Upper lobe of left lung (tissue), 6 donors: Measurements from ENCODE around the gene LMOD1. TPM values are rescaled to one million over a fixed set of nuclear protein-coding genes. Genes with fewer than 3 reads are reported as not detected.

Experiments used
- ATAC-seq, 2 donors: fragments of 200-7000 bp; cut with Tn5 transposase; one replicate each; pipeline ENCODE4 v1.9.1; 2022; ENCODE audit warnings: mild to moderate bottlenecking in 2 of 2, moderate library complexity in 2 of 2; ENCODE audit not compliant: low FRiP score in 2 of 2
- DNase-seq, 2 donors: peaks; one replicate each; pipeline ENCODE4 v3.0.0-alpha.2; 2019 to 2020
- H3K27ac ChIP-seq, 4 donors: fragments of 200-600 bp; sonication (generic); one replicate each; pipeline ENCODE4 v1.5.1; 2016 to 2019
- H3K27me3 ChIP-seq, 4 donors: fragments of 200-600 bp; sonication (generic); one replicate each; pipeline ENCODE4 v1.5.1; 2017 to 2019
- H3K36me3 ChIP-seq, 4 donors: fragments of 200-600 bp; sonication (generic); one replicate each; pipeline ENCODE4 v1.5.1; 2016 to 2019
- H3K4me1 ChIP-seq, 4 donors: fragments of 200-600 bp; sonication (generic); one replicate each; pipeline ENCODE4 v1.5.1; 2018 to 2019
- H3K4me3 ChIP-seq, 4 donors: fragments of 200-600 bp; sonication (generic); one replicate each; pipeline ENCODE4 v1.5.1; 2017 to 2019; ENCODE audit warnings: mild to moderate bottlenecking in 2 of 4, moderate library complexity in 1 of 4
- H3K9me3 ChIP-seq, 4 donors: fragments of 200-600 bp; sonication (generic); one replicate each; pipeline ENCODE4 v1.5.1; 2018 to 2019
- EP300 ChIP-seq, 4 donors: sonication (generic); formaldehyde crosslinking; IDR thresholded peaks; one replicate each; pipeline ENCODE4 v1.5.1; 2017; ENCODE audit warnings: antibody characterized with exemption in 4 of 4, control low read depth in 2 of 4
- POLR2A ChIP-seq, 4 donors: fragments of 450-650 bp; IDR thresholded peaks; one replicate each; pipeline ENCODE4 v1.5.1; 2016 to 2017; ENCODE audit warnings: antibody characterized with exemption in 4 of 4, mild to moderate bottlenecking in 2 of 4
- POLR2AphosphoS5 ChIP-seq, 2 donors: sonication (generic); formaldehyde crosslinking; IDR thresholded peaks; one replicate each; pipeline ENCODE4 v1.5.1; 2017; ENCODE audit warnings: antibody characterized with exemption in 2 of 2
- WGBS, 2 donors: methylation state at CpG; one replicate each; pipeline ENCODE4 v1.1.5; 2017 to 2018; 5-methylcytosine and 5-hydroxymethylcytosine counted together
- total RNA-seq, 6 donors: library from RNA; depleted of rRNA in 4 of 6; stranded (reverse); fragments of >200 nt in 4 of 6; gene quantifications; one replicate each; pipeline versions ENCODE4 v1.1.0 to v1.2.1, GENCODE V29; 2016 to 2021
- TF ChIP-seq, protein P1 (sequence below), 6 experiments: fragments of 450-650 bp in 4 of 6; fragments of 200-600 bp in 2 of 6; sonication (generic) in 2 of 6; IDR thresholded peaks; one replicate each; pipeline ENCODE4 v1.5.1; 2016 to 2019; ENCODE audit warnings: antibody characterized with exemption in 6 of 6
- donor health status: DM: no; HTN: no; CAD: no; lungs with moderate emphysema.
- donor health status: DM: no; HTN: yes; CAD: no; lungs with severe emphysema.

LMOD1 gene
- total RNA-seq, 6 donors from 2014 or later = 16.6 to 28.1 (median 22.9) TPM

DNA sequence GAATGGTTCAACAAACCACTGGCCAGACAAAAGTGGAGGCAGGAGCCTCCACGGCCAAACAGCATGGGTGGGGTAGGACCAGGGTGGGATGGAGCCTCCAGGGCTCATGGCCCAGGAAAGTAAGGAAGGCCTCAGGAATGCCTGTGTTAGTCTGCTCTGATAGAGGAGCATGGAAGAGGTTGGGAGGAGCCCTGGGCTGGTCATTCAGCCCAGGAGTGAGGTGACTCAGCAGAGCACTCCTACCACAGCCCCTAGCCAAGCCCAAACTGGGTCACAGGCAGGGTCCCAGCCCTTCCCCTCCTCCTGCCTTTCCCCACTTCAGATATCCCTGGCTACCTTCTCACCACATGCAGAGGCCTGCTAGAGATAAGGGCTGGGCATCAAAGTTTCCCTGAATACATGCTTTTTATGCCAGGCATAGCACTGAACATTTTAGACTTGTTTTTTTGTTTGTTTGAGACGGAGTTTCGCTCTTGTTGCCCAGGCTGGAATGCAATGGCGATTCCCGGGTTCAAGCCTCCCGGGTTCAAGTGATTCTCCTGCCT lies 60.7 kb downstream of the LMOD1 start:
- Histone ChIP-seq H3K27ac (no peak overlapping the region), H3K4me3 (no peak overlapping the region), H3K4me1 (peaks cover 15 to 41% (median 24%) of the 10 kb centered on the region in 4 donors), H3K36me3 (no peaks in the 10 kb centered on the region), H3K27me3 (no peaks in the 10 kb centered on the region), H3K9me3 (no peaks in the 10 kb centered on the region)
- ATAC-seq = peak in 1 of 2 donors; percentile 76
- WGBS, 2 donors = 67 to 71% methylated on average over 6 of the region's 6 CpGs
- peak in 1 of 2 donors; percentile 60 for DNase-seq
- no peak for TF ChIP-seq POLR2A (IDR thresholded peaks at IDR 0.05)
- TF ChIP-seq, protein P1, sequence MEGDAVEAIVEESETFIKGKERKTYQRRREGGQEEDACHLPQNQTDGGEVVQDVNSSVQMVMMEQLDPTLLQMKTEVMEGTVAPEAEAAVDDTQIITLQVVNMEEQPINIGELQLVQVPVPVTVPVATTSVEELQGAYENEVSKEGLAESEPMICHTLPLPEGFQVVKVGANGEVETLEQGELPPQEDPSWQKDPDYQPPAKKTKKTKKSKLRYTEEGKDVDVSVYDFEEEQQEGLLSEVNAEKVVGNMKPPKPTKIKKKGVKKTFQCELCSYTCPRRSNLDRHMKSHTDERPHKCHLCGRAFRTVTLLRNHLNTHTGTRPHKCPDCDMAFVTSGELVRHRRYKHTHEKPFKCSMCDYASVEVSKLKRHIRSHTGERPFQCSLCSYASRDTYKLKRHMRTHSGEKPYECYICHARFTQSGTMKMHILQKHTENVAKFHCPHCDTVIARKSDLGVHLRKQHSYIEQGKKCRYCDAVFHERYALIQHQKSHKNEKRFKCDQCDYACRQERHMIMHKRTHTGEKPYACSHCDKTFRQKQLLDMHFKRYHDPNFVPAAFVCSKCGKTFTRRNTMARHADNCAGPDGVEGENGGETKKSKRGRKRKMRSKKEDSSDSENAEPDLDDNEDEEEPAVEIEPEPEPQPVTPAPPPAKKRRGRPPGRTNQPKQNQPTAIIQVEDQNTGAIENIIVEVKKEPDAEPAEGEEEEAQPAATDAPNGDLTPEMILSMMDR (IDR thresholded peaks at IDR 0.05) = no peak
- TF ChIP-seq EP300 (IDR thresholded peaks at IDR 0.05) = no peak
- TF ChIP-seq POLR2AphosphoS5 (IDR thresholded peaks at IDR 0.05) = no peak

DNA sequence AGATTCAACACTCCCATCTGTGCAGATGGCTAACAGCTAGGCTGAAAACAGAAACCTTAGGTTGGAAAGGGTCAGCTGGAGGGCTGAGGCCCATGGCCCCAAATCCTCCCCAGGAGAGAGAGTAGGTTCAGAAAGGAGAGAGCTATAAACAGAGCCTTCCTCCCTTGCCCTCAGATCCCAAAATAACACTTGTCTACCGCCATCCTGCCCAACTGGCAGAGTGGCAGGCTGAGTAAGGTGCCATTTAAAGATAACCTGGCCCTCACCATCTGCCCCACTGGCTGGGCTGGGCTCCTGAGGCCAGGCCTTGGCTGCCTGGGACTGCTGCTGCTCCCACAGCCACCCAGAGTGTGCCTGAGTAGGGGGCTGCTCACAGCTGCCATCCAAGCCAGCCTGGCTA lies 61.9 kb downstream of the LMOD1 start:
- Histone ChIP-seq H3K4me1 (peaks cover 13 to 38% (median 21%) of the 10 kb centered on the region in 4 donors), H3K4me3 (no peak overlapping the region), H3K9me3 (no peaks in the 10 kb centered on the region), H3K27me3 (no peaks in the 10 kb centered on the region), H3K36me3 (no peaks in the 10 kb centered on the region), H3K27ac (no peak overlapping the region)
- DNase-seq (no peak), ATAC-seq (no peak)
- 20 to 28% methylated on average over 1 of the region's 1 CpG for WGBS, 2 donors
- no peak for TF ChIP-seq POLR2AphosphoS5 (IDR thresholded peaks at IDR 0.05)
- TF ChIP-seq EP300 (IDR thresholded peaks at IDR 0.05) = no peak
- no peak for TF ChIP-seq POLR2A (IDR thresholded peaks at IDR 0.05)
- TF ChIP-seq, protein P1 (IDR thresholded peaks at IDR 0.05) = no peak

DNA sequence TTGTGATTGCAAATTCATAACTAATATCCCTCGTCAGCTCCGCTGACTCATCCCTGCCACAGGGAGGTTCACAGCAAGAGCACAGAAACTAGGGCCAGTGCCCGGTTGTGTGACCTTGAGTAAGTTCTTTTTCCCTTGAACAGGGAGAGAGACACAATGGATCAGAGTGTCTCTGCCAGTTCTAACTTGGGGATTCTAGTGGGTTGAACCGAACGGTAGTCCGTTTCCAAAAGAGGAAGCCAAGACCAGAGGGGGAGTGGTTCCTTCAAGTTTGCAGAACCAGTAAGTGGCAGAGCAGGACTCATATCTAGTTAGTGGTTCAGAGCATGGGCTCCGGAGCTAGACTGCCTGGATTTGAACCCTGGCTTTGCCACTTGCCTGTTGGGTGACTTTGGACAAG lies 62.6 kb downstream of the LMOD1 start:
- peak in 1 of 2 donors; percentile 42 for DNase-seq

DNA sequence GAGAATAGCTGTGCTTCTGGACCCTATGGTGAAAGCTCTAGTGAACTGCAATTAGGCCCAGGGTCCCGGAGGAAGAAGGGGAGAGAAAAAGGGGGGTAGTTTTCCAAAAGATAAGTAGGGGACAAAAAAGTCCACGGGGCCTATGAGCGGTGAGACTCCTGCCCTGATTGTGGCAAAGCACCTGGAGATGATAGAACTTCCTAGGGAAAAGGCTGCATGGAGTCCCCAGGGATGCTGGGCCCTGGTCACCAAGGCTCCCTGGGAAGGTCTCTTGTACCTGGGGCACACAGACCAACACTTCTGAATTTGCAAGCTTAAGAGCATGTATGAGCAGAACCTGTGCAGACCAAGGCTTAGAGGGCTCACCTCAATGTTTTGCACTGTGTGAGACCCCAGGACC lies 63.1 kb downstream of the LMOD1 start:
- DNase-seq = no peak
- Histone ChIP-seq H3K4me1 (peaks cover 8 to 28% (median 12%) of the 10 kb centered on the region in 4 donors), H3K27ac (peak overlapping the region in 1 of 4 donors; percentile 26), H3K36me3 (no peaks in the 10 kb centered on the region), H3K4me3 (no peak overlapping the region), H3K27me3 (no peaks in the 10 kb centered on the region), H3K9me3 (no peaks in the 10 kb centered on the region)
- TF ChIP-seq EP300 (IDR thresholded peaks at IDR 0.05) = no peak
- TF ChIP-seq POLR2A (IDR thresholded peaks at IDR 0.05) = no peak
- TF ChIP-seq, protein P1 (IDR thresholded peaks at IDR 0.05) = no peak
- no peak for TF ChIP-seq POLR2AphosphoS5 (IDR thresholded peaks at IDR 0.05)
- ATAC-seq = no peak
- 79 to 83% methylated on average over 3 of the region's 3 CpGs for WGBS, 2 donors

More for the DNA sequence above, 62.6 kb downstream of the LMOD1 start:
- Histone ChIP-seq H3K4me3 (no peak overlapping the region), H3K9me3 (no peaks in the 10 kb centered on the region), H3K4me1 (peaks cover 8 to 31% (median 14%) of the 10 kb centered on the region in 4 donors), H3K27me3 (no peaks in the 10 kb centered on the region), H3K27ac (no peak overlapping the region), H3K36me3 (no peaks in the 10 kb centered on the region)
- TF ChIP-seq EP300 (IDR thresholded peaks at IDR 0.05) (no peak), POLR2A (IDR thresholded peaks at IDR 0.05) (no peak), POLR2AphosphoS5 (IDR thresholded peaks at IDR 0.05) (no peak)
- TF ChIP-seq, protein P1 (IDR thresholded peaks at IDR 0.05) = no peak
- 33 to 54% methylated on average over 7 of the region's 7 CpGs for WGBS, 2 donors
- peak in 1 of 2 donors; percentile 16 for ATAC-seq

DNA sequence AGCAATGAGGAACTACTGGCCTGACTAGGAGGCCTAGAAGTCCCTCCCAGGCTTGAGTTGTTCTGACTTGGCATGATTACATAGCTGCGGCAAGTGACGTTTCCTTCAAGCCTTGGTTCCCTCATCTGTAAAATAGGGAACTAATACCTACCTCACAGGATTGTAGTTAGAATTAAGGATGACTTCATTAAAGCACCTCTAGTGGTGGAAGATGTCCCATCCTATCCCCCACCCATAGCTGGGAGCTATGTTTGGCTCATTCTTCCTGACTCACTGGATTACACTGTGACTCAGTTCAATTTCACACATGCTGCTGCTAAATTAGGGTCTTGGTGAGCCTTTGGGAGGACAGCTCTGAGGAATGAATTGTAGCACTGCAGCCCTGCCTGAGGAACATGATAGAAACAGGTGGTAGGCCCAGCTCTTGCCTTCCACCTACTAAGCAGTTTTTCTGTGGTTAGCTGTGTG lies 63.6 kb downstream of the LMOD1 start:
- no peaks in the 10 kb centered on the region for H3K9me3 ChIP-seq
- DNase-seq = peak in 1 of 2 donors; percentile 65
- H3K27me3 ChIP-seq = no peaks in the 10 kb centered on the region
- H3K36me3 ChIP-seq = no peaks in the 10 kb centered on the region
- whole genome bisulfite sequencing, 2 donors = 55 to 64% methylated on average over 2 of the region's 2 CpGs
- ATAC-seq = peak; percentile 37 to 61
- H3K4me3 ChIP-seq = no peak overlapping the region
- peak overlapping the region in 1 of 4 donors; percentile 26 for H3K27ac ChIP-seq
- H3K4me1 ChIP-seq = peaks cover 5 to 23% (median 8%) of the 10 kb centered on the region in 4 donors
- TF ChIP-seq POLR2AphosphoS5 (IDR thresholded peaks at IDR 0.05) = no peak
- no peak for TF ChIP-seq POLR2A (IDR thresholded peaks at IDR 0.05)
- no peak for TF ChIP-seq EP300 (IDR thresholded peaks at IDR 0.05)
- TF ChIP-seq, protein P1 (IDR thresholded peaks at IDR 0.05) = no peak
